ENCODE results near the gene OPN1SW. TPM values are rescaled to one million over a fixed set of nuclear protein-coding genes. Genes with fewer than 3 reads are reported as not detected.

OPN1SW gene
- total and polyA plus RNA-seq, 9 of the 15 experiments (the other 6 are each of a cell fraction or from before 2014, with no cell fraction given) = 0.84 to 1.0 TPM; not detected in 7

- TF ChIP-seq FOXO4 (CRISPR knock-in tag; IDR thresholded peaks at IDR 0.05) = no peak
- TF ChIP-seq, protein P1, sequence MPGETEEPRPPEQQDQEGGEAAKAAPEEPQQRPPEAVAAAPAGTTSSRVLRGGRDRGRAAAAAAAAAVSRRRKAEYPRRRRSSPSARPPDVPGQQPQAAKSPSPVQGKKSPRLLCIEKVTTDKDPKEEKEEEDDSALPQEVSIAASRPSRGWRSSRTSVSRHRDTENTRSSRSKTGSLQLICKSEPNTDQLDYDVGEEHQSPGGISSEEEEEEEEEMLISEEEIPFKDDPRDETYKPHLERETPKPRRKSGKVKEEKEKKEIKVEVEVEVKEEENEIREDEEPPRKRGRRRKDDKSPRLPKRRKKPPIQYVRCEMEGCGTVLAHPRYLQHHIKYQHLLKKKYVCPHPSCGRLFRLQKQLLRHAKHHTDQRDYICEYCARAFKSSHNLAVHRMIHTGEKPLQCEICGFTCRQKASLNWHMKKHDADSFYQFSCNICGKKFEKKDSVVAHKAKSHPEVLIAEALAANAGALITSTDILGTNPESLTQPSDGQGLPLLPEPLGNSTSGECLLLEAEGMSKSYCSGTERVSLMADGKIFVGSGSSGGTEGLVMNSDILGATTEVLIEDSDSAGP (CRISPR knock-in tag; IDR thresholded peaks at IDR 0.05) = no peak
- TF ChIP-seq, protein P2, sequence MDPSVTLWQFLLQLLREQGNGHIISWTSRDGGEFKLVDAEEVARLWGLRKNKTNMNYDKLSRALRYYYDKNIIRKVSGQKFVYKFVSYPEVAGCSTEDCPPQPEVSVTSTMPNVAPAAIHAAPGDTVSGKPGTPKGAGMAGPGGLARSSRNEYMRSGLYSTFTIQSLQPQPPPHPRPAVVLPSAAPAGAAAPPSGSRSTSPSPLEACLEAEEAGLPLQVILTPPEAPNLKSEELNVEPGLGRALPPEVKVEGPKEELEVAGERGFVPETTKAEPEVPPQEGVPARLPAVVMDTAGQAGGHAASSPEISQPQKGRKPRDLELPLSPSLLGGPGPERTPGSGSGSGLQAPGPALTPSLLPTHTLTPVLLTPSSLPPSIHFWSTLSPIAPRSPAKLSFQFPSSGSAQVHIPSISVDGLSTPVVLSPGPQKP (CRISPR knock-in tag; IDR thresholded peaks at IDR 0.05) = no peak
- no peak for TF ChIP-seq NFYB (IDR thresholded peaks at IDR 0.05; ENCODE audit: extremely low read depth, insufficient read length)
- peak in 1 of 2 experiments; percentile 100 for TF ChIP-seq AFF1 (IDR thresholded peaks at IDR 0.05; ENCODE audit: low read depth in 1 of 2, partially characterized antibody in 2 of 2)
- peak; percentile 1; the same call in 1 of the 2 replicates for TF ChIP-seq ZNF316 (IDR thresholded peaks at IDR 0.05)
- TF ChIP-seq, protein P3, sequence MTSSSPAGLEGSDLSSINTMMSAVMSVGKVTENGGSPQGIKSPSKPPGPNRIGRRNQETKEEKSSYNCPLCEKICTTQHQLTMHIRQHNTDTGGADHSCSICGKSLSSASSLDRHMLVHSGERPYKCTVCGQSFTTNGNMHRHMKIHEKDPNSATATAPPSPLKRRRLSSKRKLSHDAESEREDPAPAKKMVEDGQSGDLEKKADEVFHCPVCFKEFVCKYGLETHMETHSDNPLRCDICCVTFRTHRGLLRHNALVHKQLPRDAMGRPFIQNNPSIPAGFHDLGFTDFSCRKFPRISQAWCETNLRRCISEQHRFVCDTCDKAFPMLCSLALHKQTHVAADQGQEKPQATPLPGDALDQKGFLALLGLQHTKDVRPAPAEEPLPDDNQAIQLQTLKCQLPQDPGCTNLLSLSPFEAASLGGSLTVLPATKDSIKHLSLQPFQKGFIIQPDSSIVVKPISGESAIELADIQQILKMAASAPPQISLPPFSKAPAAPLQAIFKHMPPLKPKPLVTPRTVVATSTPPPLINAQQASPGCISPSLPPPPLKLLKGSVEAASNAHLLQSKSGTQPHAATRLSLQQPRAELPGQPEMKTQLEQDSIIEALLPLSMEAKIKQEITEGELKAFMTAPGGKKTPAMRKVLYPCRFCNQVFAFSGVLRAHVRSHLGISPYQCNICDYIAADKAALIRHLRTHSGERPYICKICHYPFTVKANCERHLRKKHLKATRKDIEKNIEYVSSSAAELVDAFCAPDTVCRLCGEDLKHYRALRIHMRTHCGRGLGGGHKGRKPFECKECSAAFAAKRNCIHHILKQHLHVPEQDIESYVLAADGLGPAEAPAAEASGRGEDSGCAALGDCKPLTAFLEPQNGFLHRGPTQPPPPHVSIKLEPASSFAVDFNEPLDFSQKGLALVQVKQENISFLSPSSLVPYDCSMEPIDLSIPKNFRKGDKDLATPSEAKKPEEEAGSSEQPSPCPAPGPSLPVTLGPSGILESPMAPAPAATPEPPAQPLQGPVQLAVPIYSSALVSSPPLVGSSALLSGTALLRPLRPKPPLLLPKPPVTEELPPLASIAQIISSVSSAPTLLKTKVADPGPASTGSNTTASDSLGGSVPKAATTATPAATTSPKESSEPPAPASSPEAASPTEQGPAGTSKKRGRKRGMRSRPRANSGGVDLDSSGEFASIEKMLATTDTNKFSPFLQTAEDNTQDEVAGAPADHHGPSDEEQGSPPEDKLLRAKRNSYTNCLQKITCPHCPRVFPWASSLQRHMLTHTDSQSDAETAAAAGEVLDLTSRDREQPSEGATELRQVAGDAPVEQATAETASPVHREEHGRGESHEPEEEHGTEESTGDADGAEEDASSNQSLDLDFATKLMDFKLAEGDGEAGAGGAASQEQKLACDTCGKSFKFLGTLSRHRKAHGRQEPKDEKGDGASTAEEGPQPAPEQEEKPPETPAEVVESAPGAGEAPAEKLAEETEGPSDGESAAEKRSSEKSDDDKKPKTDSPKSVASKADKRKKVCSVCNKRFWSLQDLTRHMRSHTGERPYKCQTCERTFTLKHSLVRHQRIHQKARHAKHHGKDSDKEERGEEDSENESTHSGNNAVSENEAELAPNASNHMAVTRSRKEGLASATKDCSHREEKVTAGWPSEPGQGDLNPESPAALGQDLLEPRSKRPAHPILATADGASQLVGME (CRISPR knock-in tag; IDR thresholded peaks at IDR 0.05) = no peak
- no peak for TF ChIP-seq ZFP1 (CRISPR knock-in tag; IDR thresholded peaks at IDR 0.05)
These were observed 1.8 kb upstream of the OPN1SW start (continued) for GRCh38 chr7:128777156-128778123.

All from K562 (cell line).